Inflammatory macrophage treated with lipopolysaccharide for 1 hour (primary cell): ENCODE measurements around the gene ROBO1.
"Not testable (repeated sequence)": the region's sequence is repeated elsewhere in the genome, so short reads cannot be mapped to it uniquely, and the experiment has no call there.

Experiments
- DNase-seq, 2 donors: peaks; one replicate each; pipeline ENCODE4 v3.0.0-alpha.2; 2020 to 2022

The ROBO1 gene

GRCh38 chr3:78721771-78722543, 1045.8 kb downstream of the ROBO1 start:
- DNase-seq: no peak

- no peak for DNase-seq
Measured at GRCh38 chr3:78718707-78719106, 1049.1 kb downstream of the ROBO1 start.

- DNase-seq: no peak
Measured at GRCh38 chr3:78717041-78717440, 1050.8 kb downstream of the ROBO1 start.

- DNase-seq: no peak
Measured at GRCh38 chr3:78712941-78713340, 1054.9 kb downstream of the ROBO1 start.

- DNase-seq: no peak
Measured at GRCh38 chr3:78712270-78712669, 1055.5 kb downstream of the ROBO1 start.

GRCh38 chr3:78708565-78709073, 1059.2 kb downstream of the ROBO1 start:
- no peak for DNase-seq

GRCh38 chr3:78707609-78708008, 1060.2 kb downstream of the ROBO1 start:
- DNase-seq: no peak

GRCh38 chr3:78706906-78707523, 1060.8 kb downstream of the ROBO1 start:
- DNase-seq: no peak

GRCh38 chr3:78703944-78704343, 1063.9 kb downstream of the ROBO1 start:
- DNase-seq: no peak

GRCh38 chr3:78701537-78701936, 1066.3 kb downstream of the ROBO1 start:
- no peak for DNase-seq

GRCh38 chr3:78698431-78698830, 1069.4 kb downstream of the ROBO1 start:
- no peak for DNase-seq

GRCh38 chr3:78697426-78697825, 1070.4 kb downstream of the ROBO1 start:
- no peak for DNase-seq

- no peak for DNase-seq
Measured at GRCh38 chr3:78690766-78691165, 1077.0 kb downstream of the ROBO1 start.

- DNase-seq: no peak
Measured at GRCh38 chr3:78689378-78689777, 1078.4 kb downstream of the ROBO1 start.

- no peak for DNase-seq
Measured at GRCh38 chr3:78687520-78687919, 1080.3 kb downstream of the ROBO1 start.

- DNase-seq: no peak
Measured at GRCh38 chr3:78683284-78683683, 1084.5 kb downstream of the ROBO1 start.

GRCh38 chr3:78675119-78675805, 1092.5 kb downstream of the ROBO1 start:
- DNase-seq: not testable (repeated sequence)

- no peak for DNase-seq
Measured at GRCh38 chr3:78670746-78671145, 1097.1 kb downstream of the ROBO1 start.

GRCh38 chr3:78670094-78670493, 1097.7 kb downstream of the ROBO1 start:
- no peak for DNase-seq

- DNase-seq: no peak
Measured at GRCh38 chr3:78668302-78668701, 1099.5 kb downstream of the ROBO1 start.

GRCh38 chr3:78666470-78666800, 1101.4 kb downstream of the ROBO1 start:
- DNase-seq: no peak

GRCh38 chr3:78665776-78666469, 1101.9 kb downstream of the ROBO1 start:
- DNase-seq: no peak

GRCh38 chr3:78665101-78665500, 1102.7 kb downstream of the ROBO1 start:
- DNase-seq: no peak
